ENCODE measurements around the gene TMC7.

DNA sequence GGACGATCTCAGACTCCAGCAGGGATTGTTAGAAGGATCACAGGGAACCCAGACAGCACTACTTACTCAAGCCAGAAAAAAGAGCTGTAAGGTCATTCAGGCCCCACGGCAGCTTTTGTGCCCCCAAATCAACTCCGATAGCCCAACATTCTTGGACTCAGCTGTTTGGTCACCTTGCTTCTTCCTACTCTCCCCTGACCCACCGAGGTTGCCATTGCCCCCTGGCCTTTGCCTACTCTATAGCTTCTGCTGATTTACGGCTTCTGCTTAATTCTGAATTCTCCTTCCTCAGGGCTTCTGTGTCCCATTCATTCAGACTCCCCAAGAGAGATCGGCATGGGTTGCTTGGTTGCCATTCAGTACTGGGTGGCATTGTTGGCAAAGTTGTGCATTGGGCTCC, 121.4 kb downstream of the TMC7 start:
- TF ChIP-seq POLR2AphosphoS5 (IDR thresholded peaks at IDR 0.05) = no peak
- TF ChIP-seq, protein P1, sequence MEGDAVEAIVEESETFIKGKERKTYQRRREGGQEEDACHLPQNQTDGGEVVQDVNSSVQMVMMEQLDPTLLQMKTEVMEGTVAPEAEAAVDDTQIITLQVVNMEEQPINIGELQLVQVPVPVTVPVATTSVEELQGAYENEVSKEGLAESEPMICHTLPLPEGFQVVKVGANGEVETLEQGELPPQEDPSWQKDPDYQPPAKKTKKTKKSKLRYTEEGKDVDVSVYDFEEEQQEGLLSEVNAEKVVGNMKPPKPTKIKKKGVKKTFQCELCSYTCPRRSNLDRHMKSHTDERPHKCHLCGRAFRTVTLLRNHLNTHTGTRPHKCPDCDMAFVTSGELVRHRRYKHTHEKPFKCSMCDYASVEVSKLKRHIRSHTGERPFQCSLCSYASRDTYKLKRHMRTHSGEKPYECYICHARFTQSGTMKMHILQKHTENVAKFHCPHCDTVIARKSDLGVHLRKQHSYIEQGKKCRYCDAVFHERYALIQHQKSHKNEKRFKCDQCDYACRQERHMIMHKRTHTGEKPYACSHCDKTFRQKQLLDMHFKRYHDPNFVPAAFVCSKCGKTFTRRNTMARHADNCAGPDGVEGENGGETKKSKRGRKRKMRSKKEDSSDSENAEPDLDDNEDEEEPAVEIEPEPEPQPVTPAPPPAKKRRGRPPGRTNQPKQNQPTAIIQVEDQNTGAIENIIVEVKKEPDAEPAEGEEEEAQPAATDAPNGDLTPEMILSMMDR (IDR thresholded peaks at IDR 0.05) = no peak
- TF ChIP-seq POLR2A (IDR thresholded peaks at IDR 0.05) = no peak

Measured in prostate gland (tissue), 2 donors.